ENCODE measurements around the gene ICAM2.

ICAM2 gene

GRCh38 chr17:64001763-64002529 lies 18.5 kb downstream of the ICAM2 start:
- no peak overlapping the region for H3K4me3 ChIP-seq (ENCODE audit: low read depth, low read length)
- TF ChIP-seq CTCF (IDR thresholded peaks at IDR 0.05; ENCODE audit: insufficient read depth, low read depth, low read length, missing control alignments), result no peak
- DNase-seq (ENCODE audit: low read depth), result no peak

- no peak for TF ChIP-seq CTCF (IDR thresholded peaks at IDR 0.05; ENCODE audit: insufficient read depth, low read depth, low read length, missing control alignments)
- H3K4me3 ChIP-seq (ENCODE audit: low read depth, low read length), result no peak overlapping the region
- DNase-seq (ENCODE audit: low read depth), result no peak
Observed at GRCh38 chr17:64001091-64001579, 19.3 kb downstream of the ICAM2 start.

GRCh38 chr17:63999680-64000531 lies 20.5 kb downstream of the ICAM2 start:
- no peak for DNase-seq (ENCODE audit: low read depth)
- no peak for TF ChIP-seq CTCF (IDR thresholded peaks at IDR 0.05; ENCODE audit: insufficient read depth, low read depth, low read length, missing control alignments)
- no peak overlapping the region for H3K4me3 ChIP-seq (ENCODE audit: low read depth, low read length)

- no peak for DNase-seq (ENCODE audit: low read depth)
- TF ChIP-seq CTCF (IDR thresholded peaks at IDR 0.05; ENCODE audit: insufficient read depth, low read depth, low read length, missing control alignments), result no peak
- H3K4me3 ChIP-seq (ENCODE audit: low read depth, low read length), result peak overlapping the region; percentile 77
Observed at GRCh38 chr17:63998721-63999679, 21.4 kb downstream of the ICAM2 start.

GRCh38 chr17:63998050-63998720 lies 22.2 kb downstream of the ICAM2 start, which contains the start of gene PRR29:
Gene PRR29 (plus strand): TSS chr17:63998351. CDS start chr17:63998365, 14 bp downstream.
- peak within 1 kb of the TSS; percentile 77 for H3K4me3 ChIP-seq (ENCODE audit: low read depth, low read length)
- TF ChIP-seq CTCF (IDR thresholded peaks at IDR 0.05; ENCODE audit: insufficient read depth, low read depth, low read length, missing control alignments), result no peak
- peak; percentile 75 for DNase-seq (ENCODE audit: low read depth)

Data from GM12865 (cell line).